SK-N-SH (cell line): ENCODE data around the gene OXSM. TPM values are rescaled to one million over a fixed set of nuclear protein-coding genes. Genes with fewer than 3 reads are reported as not detected.

ENCODE experiments used
- CTCF ChIA-PET: fragments of 300-600, 350-600 bp; formaldehyde crosslinking; extraction: SDS; loops from one replicate; lab custom pipeline; 2021; lab: Yijun Ruan, JAX
- POLR2A ChIA-PET: fragments of 350-600 bp; sonication (Branson Sonifier 250); formaldehyde crosslinking; extraction: SDS; loops from one replicate; lab custom pipeline; 2020; ENCODE audit warnings: antibody characterized with exemption, inconsistent platforms; lab: Yijun Ruan, JAX
- DNase-seq: peaks from one replicate; pipeline ENCODE4 v3.0.0; 2012
- H2AFZ ChIP-seq: fragments of 200-600 bp; sonication (generic); 2 replicates; pipeline ENCODE4 v1.8.1; 2016; ENCODE audit warnings: antibody characterized with exemption, mild to moderate bottlenecking, low read depth
- H3F3A ChIP-seq: fragments of 200-600 bp; sonication (generic); replicated peaks from 2 replicates; pipeline ENCODE3; 2016; ENCODE audit warnings: antibody characterized with exemption, mild to moderate bottlenecking; ENCODE audit not compliant: insufficient read depth
- H3K27ac ChIP-seq, 2 experiments: fragments of 200-500 bp in 1 of 2; fragments of 200-600 bp in 1 of 2; sonication (Bioruptor generic) in 1 of 2; sonication (generic), shearing (Covaris generic) in 1 of 2; 2 replicates each; pipeline versions ENCODE4 v1.5.1 to v1.6.1; 2014 to 2016; ENCODE audit warnings: low read depth in 2 of 2, inconsistent platforms in 1 of 2, low read length in 1 of 2, mild to moderate bottlenecking in 1 of 2, mixed read lengths in 1 of 2
- H3K27me3 ChIP-seq: fragments of 200-600 bp; sonication (generic), shearing (Covaris generic); 2 replicates; pipeline ENCODE4 v1.6.1; 2016; ENCODE audit warnings: mixed run types; ENCODE audit not compliant: insufficient read depth
- H3K36me3 ChIP-seq, 2 experiments: fragments of 200-500 bp in 1 of 2; fragments of 200-600 bp in 1 of 2; sonication (Bioruptor generic) in 1 of 2; sonication (generic) in 1 of 2; replicated peaks in 1 of 2; 2 replicates each; pipeline versions ENCODE3 to v1.5.1; 2014 to 2016; ENCODE audit warnings: low read length in 1 of 2, mild to moderate bottlenecking in 1 of 2; ENCODE audit not compliant: insufficient read depth in 2 of 2, control insufficient read depth in 1 of 2
- H3K4me1 ChIP-seq, 2 experiments: fragments of 200-500 bp in 1 of 2; fragments of 200-600 bp in 1 of 2; sonication (Bioruptor generic) in 1 of 2; sonication (generic), shearing (Covaris generic) in 1 of 2; 2 replicates each; pipeline versions ENCODE4 v1.5.1 to v1.6.1; 2014 to 2016; ENCODE audit warnings: low read depth in 1 of 2, low read length in 1 of 2, mixed run types in 1 of 2; ENCODE audit not compliant: insufficient read depth in 2 of 2, control insufficient read depth in 1 of 2
- H3K4me2 ChIP-seq: fragments of 200-600 bp; sonication (generic), shearing (Covaris generic); 2 replicates; pipeline ENCODE4 v1.6.1; 2017; ENCODE audit warnings: mixed run types
- H3K4me3 ChIP-seq, 2 experiments: fragments of 200-500 bp in 1 of 2; fragments of 200-600 bp in 1 of 2; sonication (Bioruptor generic) in 1 of 2; sonication (generic), shearing (Covaris generic) in 1 of 2; 2 replicates each; pipeline versions ENCODE4 v1.5.1 to v1.8.1; 2014 to 2016; ENCODE audit warnings: low read depth in 2 of 2, inconsistent platforms in 1 of 2, low read length in 1 of 2, mild to moderate bottlenecking in 1 of 2, mixed read lengths in 1 of 2, moderate library complexity in 1 of 2
- H3K79me2 ChIP-seq: fragments of 200-600 bp; sonication (generic); 2 replicates; pipeline ENCODE4 v1.8.1; 2017; ENCODE audit warnings: mild to moderate bottlenecking; ENCODE audit not compliant: insufficient read depth
- H3K9ac ChIP-seq: fragments of 200-600 bp; sonication (generic); 2 replicates; pipeline ENCODE4 v1.6.1; 2017; ENCODE audit warnings: mixed run types
- H3K9me2 ChIP-seq: fragments of 200-600 bp; sonication (generic); 2 replicates; pipeline ENCODE4 v1.6.1; 2017; ENCODE audit warnings: mixed run types
- H3K9me3 ChIP-seq: fragments of 200-600 bp; sonication (generic); 2 replicates; pipeline ENCODE4 v1.6.1; 2017; ENCODE audit warnings: mixed run types, mild to moderate bottlenecking, moderate library complexity
- H4K20me1 ChIP-seq: fragments of 200-600 bp; sonication (generic); 2 replicates; pipeline ENCODE4 v1.6.1; 2017; ENCODE audit warnings: mild to moderate bottlenecking, mixed run types; ENCODE audit not compliant: insufficient read depth
- CTCF ChIP-seq: fragments of 200-600 bp; sonication (generic); IDR thresholded peaks from 2 replicates; pipeline ENCODE4 v1.6.1; 2017; ENCODE audit warnings: antibody characterized with exemption, mild to moderate bottlenecking, moderate library complexity
- FOXJ3 ChIP-seq: sonication (generic); formaldehyde crosslinking; IDR thresholded peaks from 2 replicates; pipeline ENCODE4 v1.5.1; 2020; ENCODE audit warnings: mild to moderate bottlenecking, missing genetic modification reagents
- FOXM1 ChIP-seq: IDR thresholded peaks from 2 replicates; pipeline ENCODE4 v1.4.0; 2012; ENCODE audit warnings: low read depth, mild to moderate bottlenecking
- GABPA ChIP-seq: IDR thresholded peaks from 2 replicates; pipeline ENCODE4 v1.4.0; 2012; ENCODE audit warnings: low read depth, mild to moderate bottlenecking
- GATA2 ChIP-seq: sonication (generic); formaldehyde crosslinking; IDR thresholded peaks from 2 replicates; pipeline ENCODE4 v1.5.0; 2020; ENCODE audit warnings: mild to moderate bottlenecking, missing genetic modification reagents
- JUND ChIP-seq: IDR thresholded peaks from 2 replicates; pipeline ENCODE4 v1.4.0; 2012
- MEF2A ChIP-seq: IDR thresholded peaks from 2 replicates; pipeline ENCODE4 v1.4.0; 2012; ENCODE audit warnings: low read depth, borderline replicate concordance
- NFIC ChIP-seq: IDR thresholded peaks from 2 replicates; pipeline ENCODE4 v1.4.0; 2012; ENCODE audit warnings: borderline replicate concordance
- POLR2AphosphoS5 ChIP-seq: IDR thresholded peaks from 2 replicates; pipeline ENCODE4 v1.6.1; 2012; ENCODE audit warnings: low read depth, low read length
- RAD21 ChIP-seq: IDR thresholded peaks from 2 replicates; pipeline ENCODE4 v1.6.1; 2012; ENCODE audit warnings: mild to moderate bottlenecking, low read length
- RFX5 ChIP-seq: IDR thresholded peaks from 2 replicates; pipeline ENCODE4 v1.6.1; 2012; ENCODE audit warnings: mild to moderate bottlenecking, improper control_type of control experiment, low read length
- RXRA ChIP-seq: IDR thresholded peaks from 2 replicates; pipeline ENCODE4 v1.4.0; 2012; ENCODE audit warnings: low read depth, mild to moderate bottlenecking, borderline replicate concordance
- SIN3A ChIP-seq: IDR thresholded peaks from 2 replicates; pipeline ENCODE4 v1.6.1; 2012; ENCODE audit warnings: low read depth, mild to moderate bottlenecking, low read length, moderate library complexity, borderline replicate concordance
- SMC3 ChIP-seq: IDR thresholded peaks from 2 replicates; pipeline ENCODE4 v1.6.1; 2012; ENCODE audit warnings: low read depth, low read length, improper control_type of control experiment
- TAF1 ChIP-seq: IDR thresholded peaks from 2 replicates; pipeline ENCODE4 v1.6.1; 2012; ENCODE audit warnings: low read depth, mild to moderate bottlenecking, low read length, moderate library complexity, borderline replicate concordance
- TCF12 ChIP-seq: IDR thresholded peaks from 2 replicates; pipeline ENCODE4 v1.4.0; 2012
- TEAD4 ChIP-seq: IDR thresholded peaks from 2 replicates; pipeline ENCODE4 v1.4.0; 2012; ENCODE audit warnings: mild to moderate bottlenecking, borderline replicate concordance; ENCODE audit not compliant: insufficient read depth
- USF1 ChIP-seq: IDR thresholded peaks from 2 replicates; pipeline ENCODE4 v1.4.0; 2012; ENCODE audit warnings: low read depth, borderline replicate concordance
- WGBS: methylation state at CpG from one replicate; pipeline ENCODE4 v1.1.6; 2017; ENCODE audit warnings: low lambda C conversion rate; 5-methylcytosine and 5-hydroxymethylcytosine counted together
- polyA plus RNA-seq, 3 experiments: library from polyadenylated mRNA; depleted of rRNA; stranded (reverse); fragments of >200 nt; gene quantifications; 2 replicates each; pipeline ENCODE4 v1.2.3, GENCODE V29; 2012
- TF ChIP-seq, protein P1 (sequence below): IDR thresholded peaks from 2 replicates; pipeline ENCODE4 v1.4.0; 2012; ENCODE audit warnings: low read depth, borderline replicate concordance
- TF ChIP-seq, protein P2 (sequence below): IDR thresholded peaks from 2 replicates; pipeline ENCODE4; 2012

The OXSM gene
- polyA plus RNA-seq, 1 of the 3 experiments (the other 2 are of a cell fraction): 12.1 TPM

- H3K9me3 ChIP-seq: no peaks in the 10 kb centered on the region
- no peaks in the 10 kb centered on the region for H3F3A ChIP-seq
- H3K4me2 ChIP-seq: no peak overlapping the region
- no peaks in the 10 kb centered on the region for H4K20me1 ChIP-seq
- no peak overlapping the region for H3K4me3 ChIP-seq
- 43% methylated on average over 1 of the region's 1 CpG for WGBS
- H3K4me1 ChIP-seq: no peaks in the 10 kb centered on the region
- H3K79me2 ChIP-seq: no peaks in the 10 kb centered on the region
- H3K9ac ChIP-seq: no peak overlapping the region
- CTCF ChIA-PET: no interaction called here
- H3K27ac ChIP-seq: no peak overlapping the region
- no peak for DNase-seq
- POLR2A ChIA-PET: no interaction called here
- no peaks in the 10 kb centered on the region for H3K36me3 ChIP-seq
- no peak overlapping the region for H2AFZ ChIP-seq
- H3K27me3 ChIP-seq: no peaks in the 10 kb centered on the region
- no peaks in the 10 kb centered on the region for H3K9me2 ChIP-seq
- TF ChIP-seq GATA2 (no peak), MEF2A (no peak), RXRA (no peak), USF1 (no peak), GABPA (no peak), POLR2AphosphoS5 (no peak), FOXM1 (no peak), SMC3 (no peak), TEAD4 (no peak), RAD21 (no peak)
- TF ChIP-seq, protein P1, sequence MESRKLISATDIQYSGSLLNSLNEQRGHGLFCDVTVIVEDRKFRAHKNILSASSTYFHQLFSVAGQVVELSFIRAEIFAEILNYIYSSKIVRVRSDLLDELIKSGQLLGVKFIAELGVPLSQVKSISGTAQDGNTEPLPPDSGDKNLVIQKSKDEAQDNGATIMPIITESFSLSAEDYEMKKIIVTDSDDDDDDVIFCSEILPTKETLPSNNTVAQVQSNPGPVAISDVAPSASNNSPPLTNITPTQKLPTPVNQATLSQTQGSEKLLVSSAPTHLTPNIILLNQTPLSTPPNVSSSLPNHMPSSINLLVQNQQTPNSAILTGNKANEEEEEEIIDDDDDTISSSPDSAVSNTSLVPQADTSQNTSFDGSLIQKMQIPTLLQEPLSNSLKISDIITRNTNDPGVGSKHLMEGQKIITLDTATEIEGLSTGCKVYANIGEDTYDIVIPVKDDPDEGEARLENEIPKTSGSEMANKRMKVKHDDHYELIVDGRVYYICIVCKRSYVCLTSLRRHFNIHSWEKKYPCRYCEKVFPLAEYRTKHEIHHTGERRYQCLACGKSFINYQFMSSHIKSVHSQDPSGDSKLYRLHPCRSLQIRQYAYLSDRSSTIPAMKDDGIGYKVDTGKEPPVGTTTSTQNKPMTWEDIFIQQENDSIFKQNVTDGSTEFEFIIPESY: no peak
- TF ChIP-seq, protein P2, sequence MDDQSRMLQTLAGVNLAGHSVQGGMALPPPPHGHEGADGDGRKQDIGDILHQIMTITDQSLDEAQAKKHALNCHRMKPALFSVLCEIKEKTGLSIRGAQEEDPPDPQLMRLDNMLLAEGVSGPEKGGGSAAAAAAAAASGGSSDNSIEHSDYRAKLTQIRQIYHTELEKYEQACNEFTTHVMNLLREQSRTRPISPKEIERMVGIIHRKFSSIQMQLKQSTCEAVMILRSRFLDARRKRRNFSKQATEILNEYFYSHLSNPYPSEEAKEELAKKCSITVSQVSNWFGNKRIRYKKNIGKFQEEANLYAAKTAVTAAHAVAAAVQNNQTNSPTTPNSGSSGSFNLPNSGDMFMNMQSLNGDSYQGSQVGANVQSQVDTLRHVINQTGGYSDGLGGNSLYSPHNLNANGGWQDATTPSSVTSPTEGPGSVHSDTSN: no peak
Measured at GRCh38 chr3:25804676-25805075, 14.8 kb downstream of the OXSM start.

DNA sequence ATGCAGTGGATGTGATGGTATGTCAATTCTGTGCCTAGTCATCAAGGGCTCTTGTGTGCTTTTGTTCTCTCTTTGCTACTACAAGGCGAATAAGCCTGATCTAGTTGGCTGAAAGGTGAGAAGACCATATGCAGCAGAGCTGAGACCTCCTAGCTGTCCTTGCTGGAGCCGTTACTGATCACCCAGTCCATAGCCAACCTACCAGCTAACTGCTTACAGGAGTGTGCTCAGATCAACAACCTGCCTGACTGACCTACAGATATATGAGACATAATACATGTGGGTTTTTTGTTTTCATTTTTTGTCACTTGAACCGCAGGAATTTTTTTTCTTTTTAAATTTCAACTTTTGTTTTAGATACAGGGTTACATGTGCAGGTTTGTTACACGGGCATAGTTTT is 22.8 kb downstream of the OXSM start:
- Histone ChIP-seq H3K4me3 (no peak overlapping the region), H3K4me1 (no peaks in the 10 kb centered on the region), H2AFZ (no peak overlapping the region), H3K9me2 (no peaks in the 10 kb centered on the region), H4K20me1 (no peaks in the 10 kb centered on the region), H3F3A (no peaks in the 10 kb centered on the region), H3K36me3 (no peaks in the 10 kb centered on the region), H3K4me2 (no peak overlapping the region), H3K27me3 (no peaks in the 10 kb centered on the region; the same call in 1 of the 2 replicates), H3K79me2 (no peaks in the 10 kb centered on the region), H3K9me3 (no peaks in the 10 kb centered on the region), H3K27ac (no peak overlapping the region), H3K9ac (no peak overlapping the region)
- WGBS: 59% methylated on average over 4 of the region's 4 CpGs
- ChIA-PET CTCF (no interaction called here), POLR2A (no interaction called here)
- no peak for DNase-seq
- TF ChIP-seq RFX5 (no peak), USF1 (no peak), GABPA (no peak), CTCF (no peak), FOXJ3 (no peak), SMC3 (no peak), JUND (no peak), NFIC (no peak), TCF12 (no peak), SIN3A (no peak), RXRA (no peak), TAF1 (no peak)
